H1 (cell line): ENCODE measurements around the gene PRG2. TPM values are rescaled to one million over a fixed set of nuclear protein-coding genes. Genes with fewer than 3 reads are reported as not detected.

Source experiments
- CBX8 ChIP-seq: fragments of 300-800, 300-1000 bp; sonication (generic); IDR thresholded peaks from 2 replicates; pipeline ENCODE4 v1.7.1; 2016; ENCODE audit warnings: low read depth, low read length, borderline replicate concordance
- EP300 ChIP-seq, 2 experiments: IDR thresholded peaks; 1 replicate in 1 of 2; 2 replicates in 1 of 2; pipeline ENCODE4 v1.6.1; 2011 to 2012; ENCODE audit warnings: low read depth in 2 of 2, low read length in 2 of 2, mild to moderate bottlenecking in 2 of 2, borderline replicate concordance in 1 of 2, inconsistent platforms in 1 of 2, moderate library complexity in 1 of 2
- GTF2F1 ChIP-seq: IDR thresholded peaks from 2 replicates; pipeline ENCODE4 v1.6.1; 2012; ENCODE audit warnings: low read depth, low read length, improper control_type of control experiment, borderline replicate concordance
- JUN ChIP-seq: IDR thresholded peaks from 2 replicates; pipeline ENCODE4 v1.6.1; 2011; ENCODE audit warnings: low read depth, mild to moderate bottlenecking, improper control_type of control experiment, low read length
- KDM5A ChIP-seq: fragments of 200-600 bp; IDR thresholded peaks from 2 replicates; pipeline ENCODE4 v1.7.1; 2012; ENCODE audit warnings: mild to moderate bottlenecking, low read length, inconsistent platforms, mixed read lengths
- SIN3A ChIP-seq, 2 experiments: IDR thresholded peaks in 1 of 2; conservative IDR thresholded peaks in 1 of 2; 2 replicates each; pipeline ENCODE4 v1.6.1; 2011 to 2012; ENCODE audit warnings: low read length in 2 of 2, improper control_type of control experiment in 1 of 2, low read depth in 1 of 2, mild to moderate bottlenecking in 1 of 2
- SP4 ChIP-seq: IDR thresholded peaks from 2 replicates; pipeline ENCODE4 v1.6.1; 2012; ENCODE audit warnings: low read length, inconsistent platforms
- SRF ChIP-seq: IDR thresholded peaks from 2 replicates; pipeline ENCODE4 v1.6.1; 2011; ENCODE audit warnings: mild to moderate bottlenecking, low read depth, low read length, moderate library complexity
- TBP ChIP-seq: IDR thresholded peaks from 2 replicates; pipeline ENCODE4 v1.6.1; 2011; ENCODE audit warnings: low read depth, low read length, improper control_type of control experiment
- polyA plus RNA-seq, 7 experiments: library from polyadenylated mRNA; depleted of rRNA in 3 of 7; stranded (reverse) in 5 of 7; unstranded in 2 of 7; fragments of >200 nt in 5 of 7; fragments of 200-250 nt in 2 of 7; gene quantifications; 1 replicate in 5 of 7; 2 replicates in 1 of 7; 4 replicates in 1 of 7; pipeline versions ENCODE4 v1.2.1 to v1.2.3, GENCODE V29; 2011 to 2013; ENCODE audit warnings: missing spikeins in 2 of 7, mixed read lengths in 2 of 7
- total RNA-seq: library from RNA; stranded (reverse); fragmentation: NEBNext Ultra II Directional; extraction: Animal tissue kit (Norgen Biotek cat#: 25700); gene quantifications from 2 replicates; pipeline ENCODE4 v1.2.1, GENCODE V29; 2021
- TF ChIP-seq, protein P1 (sequence below): IDR thresholded peaks from 2 replicates; pipeline ENCODE4 v1.6.1; 2012; ENCODE audit warnings: inconsistent platforms

PRG2 gene
- total and polyA plus RNA-seq, 2 of the 8 experiments (the other 6 are each of a cell fraction or from before 2014, with no cell fraction given), result 0.32 TPM; not detected in 1

DNA sequence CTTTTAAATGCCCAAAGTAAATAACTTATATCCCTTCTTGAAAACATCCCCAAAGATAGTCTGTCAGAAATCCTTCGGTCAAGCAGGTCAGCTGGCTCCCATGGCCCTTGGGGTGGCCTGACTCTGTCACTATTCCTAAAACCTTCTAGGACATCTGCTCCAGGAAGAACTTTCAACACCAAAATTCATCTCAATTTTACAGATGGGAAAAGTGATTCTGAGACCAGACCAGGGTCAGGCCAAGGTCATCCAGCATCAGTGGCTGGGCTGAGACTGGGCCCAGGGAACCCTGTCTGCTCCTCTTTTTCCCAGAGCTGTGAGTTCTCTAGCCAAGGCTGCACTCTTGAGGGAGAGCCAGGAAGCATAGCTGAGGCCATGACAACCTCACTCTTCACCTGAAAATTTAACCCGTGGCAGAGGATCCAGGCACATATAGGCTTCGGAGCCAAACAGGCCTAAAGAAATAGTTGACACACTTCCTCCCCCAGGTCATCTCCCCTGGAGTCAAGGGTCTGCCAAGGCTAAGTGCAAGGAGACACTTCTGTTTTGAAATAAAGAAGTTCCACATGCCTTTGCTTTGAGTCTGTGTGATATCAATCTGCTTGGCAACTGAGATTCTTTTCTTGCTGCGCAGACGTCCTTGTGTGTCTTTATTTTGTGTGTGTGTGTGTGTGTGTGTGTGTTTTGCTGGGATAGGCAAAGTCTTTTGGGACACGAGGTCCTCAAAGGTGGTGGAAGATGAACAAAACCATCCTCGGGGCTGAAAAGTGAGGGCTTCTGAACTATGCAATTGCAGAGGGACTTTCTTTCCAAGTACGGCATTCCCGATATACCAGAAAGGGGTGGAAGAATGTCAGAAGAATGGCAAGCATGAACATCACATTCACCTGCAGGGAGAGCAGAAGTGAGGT is 16.8 kb upstream of the PRG2 start (continued):
- no peak for TF ChIP-seq GTF2F1
- TF ChIP-seq TBP, result no peak
- no peak for TF ChIP-seq SIN3A (conservative IDR thresholded peaks at IDR 0.05 in 1 of 2, IDR thresholded peaks at IDR 0.05 in 1 of 2; ENCODE audit: low read depth in 1 of 2, low read length in 2 of 2)
- TF ChIP-seq, protein P1, sequence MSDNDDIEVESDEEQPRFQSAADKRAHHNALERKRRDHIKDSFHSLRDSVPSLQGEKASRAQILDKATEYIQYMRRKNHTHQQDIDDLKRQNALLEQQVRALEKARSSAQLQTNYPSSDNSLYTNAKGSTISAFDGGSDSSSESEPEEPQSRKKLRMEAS, result no peak
- no peak for TF ChIP-seq SP4
- no peak for TF ChIP-seq SRF
- no peak for TF ChIP-seq JUN
- no peak for TF ChIP-seq EP300 (IDR thresholded peaks at IDR 0.05; ENCODE audit: borderline replicate concordance in 1 of 2, low read depth in 2 of 2, low read length in 2 of 2)
- TF ChIP-seq CBX8, result no peak
- TF ChIP-seq KDM5A, result no peak
